Measurements from ENCODE around the gene SEPTIN8.

The SEPTIN8 gene

DNA sequence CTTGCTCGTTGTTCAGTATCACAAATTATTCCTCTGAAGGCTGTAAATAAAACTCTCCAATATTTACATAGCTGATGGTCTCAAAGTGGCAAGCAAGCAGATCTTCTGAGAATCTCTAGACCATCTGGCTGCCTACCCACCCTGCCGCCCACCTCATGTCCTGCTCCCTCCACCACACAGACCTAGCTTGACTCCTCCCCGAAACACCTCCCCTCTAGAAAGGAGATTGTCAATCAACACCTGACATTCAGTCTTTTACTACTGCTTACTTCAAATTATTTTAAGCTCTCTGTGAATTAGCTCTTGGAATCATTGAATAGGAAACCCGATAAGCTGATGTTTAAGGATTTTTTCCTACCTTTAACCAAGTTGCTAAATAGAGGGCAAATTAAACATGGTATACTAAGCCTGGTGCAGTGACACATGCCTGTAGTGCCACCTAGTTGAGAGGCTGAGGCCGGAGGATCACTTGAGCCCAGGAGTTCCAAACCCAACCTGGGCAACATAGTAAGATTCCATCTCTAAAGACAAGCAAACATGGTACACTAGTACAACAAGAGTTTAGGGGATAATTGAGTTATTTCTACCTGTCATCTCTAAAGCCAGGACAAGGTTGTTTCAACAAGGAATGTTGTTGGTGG, 25.1 kb upstream of the SEPTIN8 start:
- no peak for DNase-seq (ENCODE audit: low read depth)

DNA sequence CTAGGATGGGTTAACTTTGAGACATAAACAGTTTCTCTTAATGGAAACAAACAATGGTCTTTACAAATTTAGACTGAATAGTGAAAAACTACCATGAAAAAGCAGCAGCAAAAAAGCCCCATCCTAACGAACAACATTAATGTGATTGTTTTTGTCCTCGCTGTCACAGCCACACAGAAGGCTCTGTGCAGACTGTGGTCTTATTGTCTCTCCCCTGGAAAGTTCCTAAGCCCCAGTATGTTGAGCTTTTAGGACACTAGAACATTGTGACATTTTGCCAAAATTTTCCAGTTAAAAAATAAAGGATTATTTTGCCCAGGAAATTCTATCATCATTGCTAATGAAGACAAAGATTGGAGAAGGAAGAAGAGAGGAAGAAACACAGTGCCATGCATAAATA, 23.5 kb upstream of the SEPTIN8 start:
- TF ChIP-seq, protein P1, sequence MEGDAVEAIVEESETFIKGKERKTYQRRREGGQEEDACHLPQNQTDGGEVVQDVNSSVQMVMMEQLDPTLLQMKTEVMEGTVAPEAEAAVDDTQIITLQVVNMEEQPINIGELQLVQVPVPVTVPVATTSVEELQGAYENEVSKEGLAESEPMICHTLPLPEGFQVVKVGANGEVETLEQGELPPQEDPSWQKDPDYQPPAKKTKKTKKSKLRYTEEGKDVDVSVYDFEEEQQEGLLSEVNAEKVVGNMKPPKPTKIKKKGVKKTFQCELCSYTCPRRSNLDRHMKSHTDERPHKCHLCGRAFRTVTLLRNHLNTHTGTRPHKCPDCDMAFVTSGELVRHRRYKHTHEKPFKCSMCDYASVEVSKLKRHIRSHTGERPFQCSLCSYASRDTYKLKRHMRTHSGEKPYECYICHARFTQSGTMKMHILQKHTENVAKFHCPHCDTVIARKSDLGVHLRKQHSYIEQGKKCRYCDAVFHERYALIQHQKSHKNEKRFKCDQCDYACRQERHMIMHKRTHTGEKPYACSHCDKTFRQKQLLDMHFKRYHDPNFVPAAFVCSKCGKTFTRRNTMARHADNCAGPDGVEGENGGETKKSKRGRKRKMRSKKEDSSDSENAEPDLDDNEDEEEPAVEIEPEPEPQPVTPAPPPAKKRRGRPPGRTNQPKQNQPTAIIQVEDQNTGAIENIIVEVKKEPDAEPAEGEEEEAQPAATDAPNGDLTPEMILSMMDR (conservative IDR thresholded peaks at IDR 0.05; ENCODE audit: control insufficient read depth, insufficient read depth, low read depth, low read length): no peak
- no peak for DNase-seq (ENCODE audit: low read depth)
- no peak overlapping the region for H3K4me3 ChIP-seq (ENCODE audit: control insufficient read depth, low read depth, low read length)

More for the DNA sequence above, 25.1 kb upstream of the SEPTIN8 start:
- H3K4me3 ChIP-seq (ENCODE audit: control insufficient read depth, low read depth, low read length): no peak overlapping the region
- TF ChIP-seq, protein P1 (conservative IDR thresholded peaks at IDR 0.05; ENCODE audit: control insufficient read depth, insufficient read depth, low read depth, low read length): peak; percentile 12

DNA sequence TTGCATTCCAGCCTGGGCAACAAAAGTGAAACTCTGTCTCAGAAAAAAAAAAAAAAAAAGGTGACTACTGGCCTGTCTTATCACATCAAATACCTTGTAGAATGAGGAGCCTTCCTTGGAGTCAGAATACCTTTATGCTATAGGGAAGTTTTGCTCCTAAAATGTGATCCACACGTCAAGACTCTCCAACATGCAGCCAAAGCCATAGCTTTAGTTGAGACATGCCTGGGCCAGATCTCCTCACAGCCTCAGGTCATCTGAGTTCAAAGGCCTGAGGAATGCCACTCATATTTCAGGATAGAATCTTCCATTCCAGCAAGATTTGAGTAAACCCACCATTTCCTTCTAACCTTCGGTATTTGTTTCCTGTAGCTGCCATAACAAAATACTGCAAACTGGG, 22.4 kb upstream of the SEPTIN8 start:
- H3K4me3 ChIP-seq (ENCODE audit: control insufficient read depth, low read depth, low read length): no peak overlapping the region
- TF ChIP-seq, protein P1 (conservative IDR thresholded peaks at IDR 0.05; ENCODE audit: control insufficient read depth, insufficient read depth, low read depth, low read length): no peak
- DNase-seq (ENCODE audit: low read depth): no peak

DNA sequence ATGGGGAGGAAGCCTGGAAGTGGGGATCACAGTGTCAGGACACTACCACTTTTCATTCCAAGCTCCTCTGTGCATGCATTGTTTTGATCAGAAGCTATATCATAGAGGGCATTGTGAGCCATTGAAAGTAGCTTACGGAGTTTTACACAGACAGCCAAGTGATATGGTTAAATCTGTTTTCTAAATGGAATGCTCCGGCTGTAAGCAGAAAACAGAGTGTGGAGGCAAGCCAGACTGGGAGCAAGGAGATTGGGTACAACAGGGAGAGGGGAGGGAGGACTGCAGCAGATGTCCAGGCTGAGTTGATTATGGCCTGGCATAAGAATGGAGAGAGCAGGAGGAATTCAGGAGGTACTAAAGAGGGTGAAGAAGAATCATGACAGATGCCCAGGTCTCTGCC, 20.6 kb upstream of the SEPTIN8 start:
- TF ChIP-seq, protein P1 (conservative IDR thresholded peaks at IDR 0.05; ENCODE audit: control insufficient read depth, insufficient read depth, low read depth, low read length): no peak
- H3K4me3 ChIP-seq (ENCODE audit: control insufficient read depth, low read depth, low read length): no peak overlapping the region
- no peak for DNase-seq (ENCODE audit: low read depth)

DNA sequence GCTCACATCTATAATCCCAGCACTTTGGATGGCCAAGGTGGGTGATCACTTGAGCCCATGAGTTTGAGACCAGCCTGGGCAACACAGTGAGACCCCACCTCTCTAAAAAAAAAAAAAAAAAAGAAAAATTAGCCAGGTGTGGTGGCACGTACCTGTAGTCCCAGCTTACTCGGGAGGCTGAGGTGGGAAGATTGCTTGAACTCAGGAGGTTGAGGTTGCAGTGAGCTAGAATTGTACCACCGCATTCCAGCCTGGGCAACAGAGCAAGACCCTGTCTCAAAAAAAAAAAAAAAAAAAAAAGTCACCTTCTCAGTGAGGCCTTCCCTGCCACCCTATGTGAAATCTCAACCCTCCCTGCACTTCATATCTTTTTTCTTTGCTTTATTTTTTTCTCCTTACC, 14.0 kb upstream of the SEPTIN8 start:
- TF ChIP-seq, protein P1 (conservative IDR thresholded peaks at IDR 0.05; ENCODE audit: control insufficient read depth, insufficient read depth, low read depth, low read length): no peak

DNA sequence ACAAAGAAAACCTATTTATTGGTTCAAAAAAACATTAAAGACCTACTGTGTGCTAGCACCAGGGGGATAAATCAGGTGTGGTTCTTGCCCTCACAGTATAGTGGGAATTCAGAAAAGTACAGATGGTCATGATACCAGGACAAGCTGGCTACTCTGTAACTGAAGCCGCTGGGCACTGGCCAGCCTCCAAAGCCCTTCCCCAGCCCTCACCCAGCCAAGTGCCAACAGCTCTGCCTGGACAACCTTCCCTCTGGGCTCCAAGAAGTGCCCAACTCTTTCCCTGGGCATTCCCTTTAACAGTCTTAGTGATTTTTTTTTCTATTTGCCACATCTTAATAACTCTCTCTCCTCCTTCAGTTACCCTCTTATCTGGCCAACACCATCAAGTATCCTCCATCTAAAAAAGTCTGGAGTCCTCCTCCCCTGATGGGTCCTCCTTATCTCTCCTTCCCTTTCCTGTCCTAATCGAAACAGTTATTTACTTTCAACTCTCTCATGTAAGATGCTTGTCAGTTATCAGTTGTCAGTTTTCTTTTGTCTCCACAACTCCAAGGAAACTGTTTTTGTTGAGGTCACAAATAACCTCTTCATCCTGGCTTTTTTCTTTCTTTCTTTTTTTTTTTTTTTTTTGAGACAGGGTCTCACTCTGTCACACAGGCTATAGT, 13.3 kb upstream of the SEPTIN8 start:
- H3K4me3 ChIP-seq (ENCODE audit: control insufficient read depth, low read depth, low read length): no peak overlapping the region
- no peak for DNase-seq (ENCODE audit: low read depth)
- TF ChIP-seq, protein P1 (conservative IDR thresholded peaks at IDR 0.05; ENCODE audit: control insufficient read depth, insufficient read depth, low read depth, low read length): no peak

More for the DNA sequence above, 14.0 kb upstream of the SEPTIN8 start:
- no peak overlapping the region for H3K4me3 ChIP-seq (ENCODE audit: control insufficient read depth, low read depth, low read length)
- DNase-seq (ENCODE audit: low read depth): no peak
